Stomach (tissue), 19 donors: ENCODE data around the gene ERICH3. TPM values are rescaled to one million over a fixed set of nuclear protein-coding genes. Genes with fewer than 3 reads are reported as not detected.
A peak's percentile ranks its signal among the peaks of the same experiment; 100 is the strongest.

Experiments used
- DNase-seq, 2 donors: peaks; one replicate each; pipeline versions ENCODE4 v3.0.0 to v3.0.0-alpha.2; 2013 to 2019
- H3K27ac ChIP-seq, 5 donors: fragments of 200-600 bp in 4 of 5; sonication (generic) in 4 of 5; one replicate each; pipeline ENCODE4 v1.5.1; 2013 to 2019; ENCODE audit warnings: mild to moderate bottlenecking in 1 of 5, moderate library complexity in 1 of 5
- H3K27me3 ChIP-seq, 3 donors: fragments of 200-600 bp; sonication (generic); one replicate each; pipeline ENCODE4 v1.5.1; 2017 to 2019; ENCODE audit warnings: mixed run types in 1 of 3
- H3K36me3 ChIP-seq, 4 donors: fragments of 200-600 bp; sonication (generic); 1 replicate in 3 of 4; 2 replicates in 1 of 4; pipeline ENCODE4 v1.5.1; 2016 to 2019
- H3K4me1 ChIP-seq, 4 donors: fragments of 200-600 bp; sonication (generic); one replicate each; pipeline ENCODE4 v1.5.1; 2016 to 2019
- H3K4me3 ChIP-seq, 4 donors: fragments of 200-600 bp; sonication (generic) in 3 of 4; one replicate each; pipeline ENCODE4 v1.5.1; 2016 to 2019; ENCODE audit warnings: mild to moderate bottlenecking in 1 of 4
- H3K9me3 ChIP-seq, 4 donors: fragments of 200-600 bp; sonication (generic); one replicate each; pipeline ENCODE4 v1.5.1; 2016 to 2019
- EP300 ChIP-seq: sonication (generic); formaldehyde crosslinking; IDR thresholded peaks from one replicate; pipeline ENCODE4 v1.6.1; 2017; ENCODE audit warnings: antibody characterized with exemption
- POLR2A ChIP-seq, 4 donors: fragments of 450-650 bp; IDR thresholded peaks; one replicate each; pipeline ENCODE4 v1.6.1; 2016; ENCODE audit warnings: antibody characterized with exemption in 4 of 4, control low read depth in 2 of 4, mild to moderate bottlenecking in 1 of 4, moderate library complexity in 1 of 4
- POLR2AphosphoS5 ChIP-seq, 3 donors: sonication (generic); formaldehyde crosslinking; IDR thresholded peaks; one replicate each; pipeline ENCODE4 v1.6.1; 2016; ENCODE audit warnings: antibody characterized with exemption in 3 of 3
- WGBS, 5 donors: extraction: QIAGEN DNeasy Blood & Tissue Kit in 3 of 5; methylation state at CpG; one replicate each; pipeline versions ENCODE4 v1.1.5 to v1.1.7; 2013 to 2018; 5-methylcytosine and 5-hydroxymethylcytosine counted together
- intact Hi-C: fragments of 100-400 bp; cut with DNase I; formaldehyde crosslinking; loops from one replicate; pipeline ENCODE4 v1.15.1; 2023; ENCODE audit warnings: low total_unique reads
- long read RNA-seq, 10 donors: transcript quantifications; one replicate each; lab custom pipeline, GENCODE V29; 2026
- polyA plus RNA-seq, 3 donors: library from polyadenylated mRNA; stranded (reverse); fragments of 200-250 nt; gene quantifications; one replicate each; pipeline ENCODE4 v1.2.3, GENCODE V29; 2013
- total RNA-seq, 5 donors: library from RNA; depleted of rRNA; stranded (reverse); fragments of >200 nt; gene quantifications; one replicate each; pipeline versions ENCODE4 v1.1.0 to v1.2.3, GENCODE V29; 2014 to 2016
- TF ChIP-seq, protein P1 (sequence below), 7 experiments: fragments of 450-650 bp in 4 of 7; fragments of 200-600 bp in 3 of 7; sonication (generic) in 3 of 7; IDR thresholded peaks; one replicate each; pipeline ENCODE4 v1.5.1; 2016 to 2019; ENCODE audit warnings: antibody characterized with exemption in 7 of 7, control low read depth in 2 of 7, mild to moderate bottlenecking in 1 of 7
- donor health status: healthy with polysubstance abuse.
- donor health status: Bipolar disorder and iron deficiency.
- donor health status: healthy.

ERICH3 gene, protein sequence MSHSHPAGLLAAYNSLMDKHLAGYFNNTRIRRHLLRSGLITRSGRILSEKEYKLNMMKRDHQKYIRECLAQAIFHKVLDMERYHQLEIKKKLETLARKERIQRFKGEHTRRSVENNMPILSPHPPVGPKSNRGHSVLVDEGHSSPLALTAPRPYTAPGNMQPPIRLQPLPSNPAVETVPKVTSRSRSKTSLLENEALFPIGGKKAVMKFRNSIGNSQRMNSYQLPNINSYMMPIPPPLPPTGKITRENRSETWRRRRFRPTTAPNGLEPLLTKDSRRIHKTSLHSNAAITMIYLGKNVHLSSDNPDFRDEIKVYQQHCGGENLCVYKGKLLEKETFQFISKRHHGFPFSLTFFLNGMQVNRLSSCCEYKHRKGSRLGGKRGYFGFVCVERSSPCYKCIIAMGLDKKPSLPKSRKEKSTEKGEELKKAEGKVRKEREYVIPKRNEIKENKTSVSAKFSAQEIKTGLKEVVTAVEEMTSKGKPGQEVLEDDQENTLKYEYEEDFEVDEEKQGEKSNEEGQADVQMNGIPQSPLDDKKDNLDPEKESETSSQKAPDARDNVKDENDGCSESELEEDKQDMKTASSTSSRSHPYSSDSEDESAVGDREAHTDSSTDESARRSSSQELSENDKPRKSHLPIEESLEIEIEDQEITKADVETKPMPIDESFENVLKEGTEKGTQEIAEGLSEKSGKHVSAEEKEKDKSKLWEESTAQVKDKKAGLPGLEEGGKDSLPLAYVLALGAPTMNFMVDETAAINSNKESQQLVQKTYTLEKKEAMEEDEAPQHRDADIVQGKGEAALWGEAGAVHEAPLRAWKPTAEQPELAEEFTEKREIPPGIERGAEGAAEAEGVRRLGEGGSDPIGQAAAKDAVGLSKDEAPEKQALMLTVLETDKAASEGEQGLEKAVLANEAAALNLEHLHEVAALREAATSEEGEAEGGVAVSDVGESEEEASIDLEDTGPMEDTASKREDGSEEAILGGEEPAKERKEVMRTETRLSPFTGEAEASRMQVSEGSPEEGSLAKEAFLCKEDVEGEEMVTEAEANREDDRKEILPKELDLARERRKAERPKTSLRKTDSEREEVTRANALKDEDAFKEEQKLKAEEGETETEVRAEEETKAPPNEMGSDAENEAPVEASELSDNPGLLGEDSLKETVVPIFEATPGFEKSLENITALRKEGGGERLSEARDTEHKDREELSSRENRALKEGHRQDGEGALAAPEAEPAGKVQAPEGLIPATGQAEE (N-terminal part only)
- under 1 TPM in 1 of 5 donors, not detected in 4; 0.55 TPM for total RNA-seq
- polyA plus RNA-seq = under 1 TPM in 1 of 3 donors, not detected in 2; 0.05 TPM
- long read RNA-seq, donor 1 = 0 reads
- long read RNA-seq, donor 2 = 0 reads
- long read RNA-seq, donor 3 = 0 reads
- long read RNA-seq, donor 4 = 0 reads
- long read RNA-seq, donor 5 = 0 reads
- long read RNA-seq, donor 6 = 0 reads
- long read RNA-seq, donor 7 = 0 reads
- long read RNA-seq, donor 8 = 0 reads
- long read RNA-seq, donor 9 = 0 reads
- long read RNA-seq, donor 10 = 0 reads

DNA sequence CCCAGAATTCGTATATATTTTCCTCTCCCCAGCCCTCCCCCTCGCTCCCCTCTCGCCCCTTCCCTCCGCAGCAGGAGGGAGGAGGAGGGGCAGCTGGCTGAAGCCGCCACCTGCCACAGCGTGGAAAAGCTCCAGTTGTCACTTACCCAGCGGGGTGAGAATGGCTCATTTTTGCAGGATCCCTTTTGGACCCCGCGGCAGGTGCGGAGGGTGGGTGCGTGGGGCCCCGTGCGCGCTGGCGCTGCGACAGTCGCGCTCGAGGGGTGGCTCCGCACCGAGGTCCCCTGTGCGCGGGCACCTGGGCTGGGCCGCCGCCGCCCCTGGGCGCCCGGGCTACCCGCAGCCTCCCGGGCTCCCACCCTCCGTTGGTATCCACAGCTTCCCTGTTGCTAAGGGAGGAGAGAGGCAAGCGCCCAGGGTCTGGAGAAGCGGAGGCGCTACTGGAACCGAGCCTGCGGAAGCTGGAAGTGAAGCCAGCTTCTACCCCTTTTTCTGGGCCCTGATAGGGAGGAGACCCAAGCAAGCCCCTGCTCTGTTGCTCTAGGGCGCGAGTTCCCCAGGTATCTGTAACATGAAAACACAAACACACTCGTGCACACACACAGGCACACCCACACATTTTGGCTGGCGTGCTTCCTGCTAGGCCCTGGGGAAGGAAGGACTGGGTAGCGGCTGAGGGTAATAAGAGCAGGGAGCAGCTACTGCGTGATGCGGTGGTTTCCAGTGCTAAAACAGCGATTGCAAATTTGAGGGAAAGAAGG, at the start of gene ERICH3:
TSS of gene ERICH3 (minus strand) at position 442 of the 761 bp plus-strand sequence. CDS start at position 169, 273 bp downstream.
- Histone ChIP-seq H3K27me3 (peaks cover 0 to 18% (median 12%) of the 10 kb centered on the region in 3 donors), H3K4me1 (peaks cover 6 to 12% (median 9%) of the 10 kb centered on the region in 4 donors), H3K36me3 (no peaks in the 10 kb centered on the region), H3K27ac (no peak within 1 kb of the TSS), H3K9me3 (peaks cover 0 to 18% (median 12%) of the 10 kb centered on the region in 4 donors), H3K4me3 (peak within 1 kb of the TSS; percentile 29 to 48 (median 41))
- 3 to 8% (median 6%) methylated on average over 21 to 43 of the region's 44 CpGs for WGBS, 5 donors
- TF ChIP-seq, protein P1, sequence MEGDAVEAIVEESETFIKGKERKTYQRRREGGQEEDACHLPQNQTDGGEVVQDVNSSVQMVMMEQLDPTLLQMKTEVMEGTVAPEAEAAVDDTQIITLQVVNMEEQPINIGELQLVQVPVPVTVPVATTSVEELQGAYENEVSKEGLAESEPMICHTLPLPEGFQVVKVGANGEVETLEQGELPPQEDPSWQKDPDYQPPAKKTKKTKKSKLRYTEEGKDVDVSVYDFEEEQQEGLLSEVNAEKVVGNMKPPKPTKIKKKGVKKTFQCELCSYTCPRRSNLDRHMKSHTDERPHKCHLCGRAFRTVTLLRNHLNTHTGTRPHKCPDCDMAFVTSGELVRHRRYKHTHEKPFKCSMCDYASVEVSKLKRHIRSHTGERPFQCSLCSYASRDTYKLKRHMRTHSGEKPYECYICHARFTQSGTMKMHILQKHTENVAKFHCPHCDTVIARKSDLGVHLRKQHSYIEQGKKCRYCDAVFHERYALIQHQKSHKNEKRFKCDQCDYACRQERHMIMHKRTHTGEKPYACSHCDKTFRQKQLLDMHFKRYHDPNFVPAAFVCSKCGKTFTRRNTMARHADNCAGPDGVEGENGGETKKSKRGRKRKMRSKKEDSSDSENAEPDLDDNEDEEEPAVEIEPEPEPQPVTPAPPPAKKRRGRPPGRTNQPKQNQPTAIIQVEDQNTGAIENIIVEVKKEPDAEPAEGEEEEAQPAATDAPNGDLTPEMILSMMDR (IDR thresholded peaks at IDR 0.05) = no peak
- TF ChIP-seq EP300 (no peak), POLR2A (IDR thresholded peaks at IDR 0.05) (no peak), POLR2AphosphoS5 (IDR thresholded peaks at IDR 0.05) (no peak)
- DNase-seq = peak in 1 of 2 donors; percentile 57
- intact Hi-C loops = no loop called here

DNA sequence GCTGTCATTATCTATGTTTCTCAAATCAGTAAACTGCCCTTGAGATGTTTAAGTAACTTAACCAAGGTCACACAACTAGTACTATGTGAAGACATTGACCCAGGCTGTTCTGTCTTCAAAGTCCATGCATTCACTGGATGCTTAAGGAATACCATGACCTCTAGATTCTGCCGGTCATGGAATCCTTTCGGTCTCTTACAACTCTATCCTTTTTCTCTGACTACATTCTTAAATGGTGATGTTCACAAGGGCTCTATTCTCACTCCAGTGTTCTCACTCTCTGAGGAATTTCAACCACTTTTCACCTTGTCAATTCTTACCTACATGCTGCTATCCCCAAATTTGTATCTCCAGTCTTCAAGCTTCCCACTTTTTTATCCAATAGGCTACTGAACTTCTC, 44.0 kb upstream of the ERICH3 start:
- 93 to 98% (median 95%) methylated on average over 2 of the region's 2 CpGs for WGBS, 5 donors
- Histone ChIP-seq H3K27me3 (no peaks in the 10 kb centered on the region), H3K36me3 (peaks cover 31 to 99% (median 93%) of the 10 kb centered on the region in 4 donors), H3K4me3 (no peak overlapping the region), H3K9me3 (no peaks in the 10 kb centered on the region), H3K4me1 (peaks cover 0 to 31% (median 10%) of the 10 kb centered on the region in 4 donors), H3K27ac (no peak overlapping the region)
- no peak for DNase-seq
- TF ChIP-seq POLR2A (IDR thresholded peaks at IDR 0.05) = no peak
- intact Hi-C loops = no loop called here

DNA sequence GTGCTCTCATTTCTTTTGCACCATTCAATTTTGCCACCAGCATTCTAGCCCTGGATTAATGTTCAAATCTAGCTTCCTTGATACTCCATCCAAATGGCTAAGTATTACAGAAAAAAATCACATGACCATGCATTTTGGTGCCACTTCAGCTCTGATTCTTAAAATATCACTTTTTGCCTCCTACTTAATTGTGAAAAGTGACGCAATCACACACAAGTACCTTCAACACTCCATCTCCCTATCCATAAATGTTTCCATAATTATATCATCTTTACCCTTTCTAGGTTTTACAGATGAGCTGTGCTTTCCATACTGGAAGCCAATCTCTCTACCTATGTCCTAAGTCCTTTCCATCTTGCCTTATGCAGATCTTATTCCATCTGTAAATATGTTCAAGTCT, 43.2 kb upstream of the ERICH3 start:
- peaks cover 0 to 31% (median 10%) of the 10 kb centered on the region in 4 donors for H3K4me1 ChIP-seq
- intact Hi-C loops = no loop called here
- TF ChIP-seq POLR2AphosphoS5 (IDR thresholded peaks at IDR 0.05) = no peak
- TF ChIP-seq POLR2A (IDR thresholded peaks at IDR 0.05) = no peak
- no peak for TF ChIP-seq EP300
- TF ChIP-seq, protein P1 (IDR thresholded peaks at IDR 0.05) = no peak
- DNase-seq = no peak
- no peak overlapping the region for H3K27ac ChIP-seq
- H3K27me3 ChIP-seq = no peaks in the 10 kb centered on the region
- H3K9me3 ChIP-seq = no peaks in the 10 kb centered on the region
- no peak overlapping the region for H3K4me3 ChIP-seq
- 93 to 100% (median 98%) methylated on average over 1 of the region's 1 CpG for WGBS, 5 donors
- peaks cover 24 to 97% (median 93%) of the 10 kb centered on the region in 4 donors for H3K36me3 ChIP-seq

DNA sequence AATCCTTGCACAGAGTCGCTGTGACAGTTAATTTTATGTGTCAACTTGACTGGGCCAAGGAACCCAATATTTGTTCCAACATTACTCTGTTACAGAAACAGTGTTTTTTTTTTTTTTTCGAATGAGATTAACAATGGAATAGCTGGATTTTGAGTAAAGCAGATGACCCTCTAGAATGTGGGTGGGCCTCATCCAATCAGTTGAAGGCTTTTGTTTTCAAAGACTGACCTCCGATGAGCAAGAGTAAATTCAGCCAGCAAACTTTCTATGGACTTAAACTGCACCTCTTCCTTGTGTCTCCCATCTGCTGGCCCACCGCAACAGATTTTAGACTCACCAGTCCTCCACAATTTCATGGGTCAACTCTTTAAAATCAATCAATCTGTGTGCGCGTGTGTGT, 42.2 kb upstream of the ERICH3 start:
- no peaks in the 10 kb centered on the region for H3K27me3 ChIP-seq
- H3K4me3 ChIP-seq = no peak overlapping the region
- DNase-seq = no peak
- WGBS, 5 donors = 82 to 97% (median 93%) methylated on average over 6 of the region's 6 CpGs
- H3K9me3 ChIP-seq = no peaks in the 10 kb centered on the region
- no peak overlapping the region for H3K27ac ChIP-seq
- H3K36me3 ChIP-seq = peaks cover 17 to 97% (median 93%) of the 10 kb centered on the region in 4 donors
- TF ChIP-seq EP300 (no peak), POLR2AphosphoS5 (IDR thresholded peaks at IDR 0.05) (no peak), POLR2A (IDR thresholded peaks at IDR 0.05) (no peak)
- TF ChIP-seq, protein P1 (IDR thresholded peaks at IDR 0.05) = no peak
- intact Hi-C loops = no loop called here
- peaks cover 0 to 31% (median 10%) of the 10 kb centered on the region in 4 donors for H3K4me1 ChIP-seq
